Prostate gland (tissue), 2 donors: ENCODE data around the gene PCDH12. TPM values are rescaled to one million over a fixed set of nuclear protein-coding genes. Genes with fewer than 3 reads are reported as not detected.

ENCODE experiments used
- DNase-seq: peaks from one replicate; pipeline ENCODE4 v3.0.0-alpha.2; 2019; ENCODE audit warnings: low spot score
- H3K27ac ChIP-seq, 2 donors: fragments of 200-600 bp; sonication (generic); 2 replicates each; pipeline ENCODE4 v1.5.1; 2017 to 2019
- H3K27me3 ChIP-seq: fragments of 200-600 bp; sonication (generic); replicated peaks from 2 replicates; pipeline ENCODE4 v1.5.1; 2019; ENCODE audit not compliant: insufficient read depth
- H3K36me3 ChIP-seq, 2 donors: fragments of 200-600 bp; sonication (generic); 1 replicate in 1 of 2; 2 replicates in 1 of 2; pipeline versions ENCODE4 v1.5.1 to v1.8.1; 2017 to 2019
- H3K4me1 ChIP-seq: fragments of 200-600 bp; sonication (generic); replicated peaks from 2 replicates; pipeline ENCODE4 v1.5.1; 2019
- H3K4me3 ChIP-seq, 2 donors: fragments of 200-600 bp; sonication (generic); 2 replicates each; pipeline ENCODE4 v1.5.1; 2017 to 2019
- H3K9me3 ChIP-seq: fragments of 200-600 bp; sonication (generic); 2 replicates; pipeline ENCODE4 v1.5.1; 2017
- POLR2A ChIP-seq: fragments of 450-650 bp; IDR thresholded peaks from one replicate; pipeline ENCODE4 v1.6.1; 2016; ENCODE audit warnings: antibody characterized with exemption, mild to moderate bottlenecking
- POLR2AphosphoS5 ChIP-seq: sonication (generic); formaldehyde crosslinking; IDR thresholded peaks from one replicate; pipeline ENCODE4 v1.6.1; 2017; ENCODE audit warnings: antibody characterized with exemption
- WGBS: methylation state at CpG from one replicate; pipeline ENCODE4 v1.1.5; 2018; 5-methylcytosine and 5-hydroxymethylcytosine counted together
- intact Hi-C: fragments of 100-400 bp; cut with DNase I; formaldehyde crosslinking; loops from one replicate; pipeline ENCODE4 v1.14.2; 2022
- total RNA-seq, 2 donors: library from RNA; depleted of rRNA; stranded (reverse); fragments of >200 nt; gene quantifications; one replicate each; pipeline ENCODE4 v1.1.0, GENCODE V29; 2016
- TF ChIP-seq, protein P1 (sequence below), 4 experiments: fragments of 200-600 bp in 2 of 4; fragments of 450-650 bp in 2 of 4; sonication (generic) in 2 of 4; IDR thresholded peaks; 1 replicate in 3 of 4; 2 replicates in 1 of 4; pipeline ENCODE4 v1.5.1; 2016 to 2019; ENCODE audit warnings: antibody characterized with exemption in 4 of 4, mild to moderate bottlenecking in 2 of 4, moderate library complexity in 2 of 4

Gene PCDH12
- total RNA-seq, 2 donors from 2014 or later = 0.82 to 1.4 TPM

DNA sequence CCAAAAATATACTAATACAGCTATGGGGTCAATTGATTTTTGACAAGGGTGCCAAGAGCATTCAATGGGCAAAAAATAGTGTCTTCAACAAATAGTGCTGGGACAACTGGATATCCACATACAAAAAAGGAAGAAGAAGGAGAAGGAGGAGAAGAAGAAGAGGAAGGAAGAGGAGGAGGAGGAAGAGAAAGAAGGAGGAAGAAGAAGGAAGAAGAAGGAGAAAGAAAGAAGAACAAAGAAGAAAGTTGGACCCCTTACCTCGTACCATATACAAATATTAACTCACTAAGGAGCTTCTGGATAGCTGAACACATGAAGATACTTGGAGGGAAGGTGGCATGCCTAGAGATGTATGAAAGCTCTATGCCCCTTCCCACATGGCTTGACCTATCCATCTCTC lies 51.5 kb downstream of the PCDH12 start:
- TF ChIP-seq, protein P1, sequence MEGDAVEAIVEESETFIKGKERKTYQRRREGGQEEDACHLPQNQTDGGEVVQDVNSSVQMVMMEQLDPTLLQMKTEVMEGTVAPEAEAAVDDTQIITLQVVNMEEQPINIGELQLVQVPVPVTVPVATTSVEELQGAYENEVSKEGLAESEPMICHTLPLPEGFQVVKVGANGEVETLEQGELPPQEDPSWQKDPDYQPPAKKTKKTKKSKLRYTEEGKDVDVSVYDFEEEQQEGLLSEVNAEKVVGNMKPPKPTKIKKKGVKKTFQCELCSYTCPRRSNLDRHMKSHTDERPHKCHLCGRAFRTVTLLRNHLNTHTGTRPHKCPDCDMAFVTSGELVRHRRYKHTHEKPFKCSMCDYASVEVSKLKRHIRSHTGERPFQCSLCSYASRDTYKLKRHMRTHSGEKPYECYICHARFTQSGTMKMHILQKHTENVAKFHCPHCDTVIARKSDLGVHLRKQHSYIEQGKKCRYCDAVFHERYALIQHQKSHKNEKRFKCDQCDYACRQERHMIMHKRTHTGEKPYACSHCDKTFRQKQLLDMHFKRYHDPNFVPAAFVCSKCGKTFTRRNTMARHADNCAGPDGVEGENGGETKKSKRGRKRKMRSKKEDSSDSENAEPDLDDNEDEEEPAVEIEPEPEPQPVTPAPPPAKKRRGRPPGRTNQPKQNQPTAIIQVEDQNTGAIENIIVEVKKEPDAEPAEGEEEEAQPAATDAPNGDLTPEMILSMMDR (IDR thresholded peaks at IDR 0.05) = no peak
- no peak for TF ChIP-seq POLR2A
- no peak for TF ChIP-seq POLR2AphosphoS5

DNA sequence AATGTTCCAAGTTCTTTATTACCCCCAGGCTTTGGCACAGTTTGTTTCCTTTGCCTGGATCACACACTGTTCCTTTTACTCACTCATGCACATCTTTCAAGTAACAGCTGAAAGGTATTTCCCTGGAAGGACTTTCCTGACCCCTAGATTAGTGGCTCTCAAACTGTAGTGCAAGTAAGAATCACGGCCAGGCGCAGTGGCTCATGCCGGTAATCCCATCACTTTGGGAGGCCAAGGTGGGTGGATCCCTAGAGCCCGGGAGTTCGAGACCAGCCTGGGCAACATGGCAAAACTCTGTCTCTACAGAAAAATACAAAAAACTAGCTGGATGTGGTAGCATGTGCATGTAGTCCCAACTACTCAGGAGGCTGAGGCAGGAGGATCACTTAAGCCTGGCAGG lies 53.5 kb downstream of the PCDH12 start:
- intact Hi-C loops = no loop called here
- H3K27ac ChIP-seq = no peak overlapping the region
- no peak for DNase-seq
- WGBS = 59% methylated on average over 5 of the region's 5 CpGs
- no peaks in the 10 kb centered on the region for H3K9me3 ChIP-seq
- TF ChIP-seq POLR2AphosphoS5 (no peak), POLR2A (no peak)
- TF ChIP-seq, protein P1 (IDR thresholded peaks at IDR 0.05) = no peak
- no peaks in the 10 kb centered on the region for H3K4me1 ChIP-seq
- H3K4me3 ChIP-seq = no peak overlapping the region
- H3K27me3 ChIP-seq = no peaks in the 10 kb centered on the region
- H3K36me3 ChIP-seq = no peaks in the 10 kb centered on the region

More for the DNA sequence above, 51.5 kb downstream of the PCDH12 start:
- no peaks in the 10 kb centered on the region for H3K27me3 ChIP-seq
- H3K36me3 ChIP-seq = no peaks in the 10 kb centered on the region
- 50% methylated on average over 1 of the region's 1 CpG for WGBS
- no peak overlapping the region for H3K27ac ChIP-seq
- DNase-seq = no peak
- H3K4me1 ChIP-seq = no peaks in the 10 kb centered on the region
- no peak overlapping the region for H3K4me3 ChIP-seq
- no peaks in the 10 kb centered on the region for H3K9me3 ChIP-seq
- intact Hi-C loops = no loop called here

DNA sequence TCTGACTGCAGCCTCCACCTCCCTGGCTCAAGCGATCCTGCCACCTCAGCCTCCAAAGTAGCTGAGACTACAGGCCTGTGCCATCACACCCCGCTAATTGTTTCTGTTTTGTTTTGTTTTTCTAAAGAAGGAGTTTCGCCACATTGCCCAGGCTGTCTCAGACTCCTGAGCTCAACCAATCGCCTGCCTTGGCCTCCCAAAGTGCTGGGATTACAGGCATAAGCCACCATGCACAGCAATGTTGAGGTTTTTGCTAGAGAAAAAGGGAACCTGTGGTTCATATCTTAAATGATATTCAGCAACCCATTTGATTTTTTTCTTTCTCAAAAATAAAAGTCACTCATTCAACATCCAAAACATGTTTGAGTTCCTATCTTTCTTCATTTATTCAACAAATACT lies 54.7 kb downstream of the PCDH12 start:
- H3K27ac ChIP-seq = no peak overlapping the region
- TF ChIP-seq, protein P1 (IDR thresholded peaks at IDR 0.05) = no peak
- no peak for TF ChIP-seq POLR2A
- TF ChIP-seq POLR2AphosphoS5 = no peak
- H3K4me1 ChIP-seq = no peaks in the 10 kb centered on the region
- WGBS = 74% methylated on average over 4 of the region's 4 CpGs
- DNase-seq = no peak
- H3K27me3 ChIP-seq = no peaks in the 10 kb centered on the region
- H3K36me3 ChIP-seq = no peaks in the 10 kb centered on the region
- H3K4me3 ChIP-seq = no peak overlapping the region
- intact Hi-C loops = no loop called here
- H3K9me3 ChIP-seq = no peaks in the 10 kb centered on the region

DNA sequence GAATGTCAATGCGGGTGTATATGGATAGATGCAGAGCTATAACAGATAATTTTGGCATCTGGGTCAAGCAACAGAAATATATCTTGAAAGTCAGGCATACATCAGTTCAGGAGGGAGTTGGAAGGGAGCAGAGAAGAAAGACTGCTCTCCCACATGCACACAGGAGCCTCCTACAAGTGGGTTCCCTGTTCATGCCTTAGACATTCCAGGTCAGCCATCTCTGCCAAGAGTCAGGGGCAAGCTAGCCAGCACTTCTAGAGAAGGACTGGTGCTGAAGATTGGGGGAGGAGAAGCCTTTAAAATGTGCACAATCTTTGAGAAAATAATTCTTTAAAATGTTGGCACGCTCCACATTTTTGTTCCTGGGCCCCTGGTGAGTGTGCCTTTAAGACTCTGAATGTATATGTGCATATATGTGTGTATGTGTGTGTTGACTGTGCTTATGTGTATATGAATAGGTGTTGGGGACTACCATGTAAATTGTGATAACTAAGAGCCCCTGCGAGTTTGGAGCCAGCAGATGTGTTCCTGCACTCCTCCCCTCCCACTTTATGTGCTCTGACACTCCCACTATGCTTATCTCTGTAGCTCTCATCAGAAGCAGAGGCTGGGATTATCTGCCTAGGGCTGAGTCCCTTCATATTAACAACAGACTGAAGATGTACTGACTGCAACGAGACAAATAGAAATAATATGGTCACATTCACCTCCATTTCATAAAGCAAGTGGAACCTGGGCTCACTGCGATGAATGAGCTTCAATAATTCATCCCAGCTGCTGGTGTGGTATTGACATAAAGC lies 55.8 kb downstream of the PCDH12 start:
- H3K27ac ChIP-seq = no peak overlapping the region
- intact Hi-C loops = no loop called here
- H3K36me3 ChIP-seq = no peaks in the 10 kb centered on the region
- no peaks in the 10 kb centered on the region for H3K27me3 ChIP-seq
- DNase-seq = no peak
- TF ChIP-seq, protein P1 (IDR thresholded peaks at IDR 0.05) = no peak
- TF ChIP-seq POLR2A = no peak
- TF ChIP-seq POLR2AphosphoS5 = no peak
- no peaks in the 10 kb centered on the region for H3K9me3 ChIP-seq
- H3K4me3 ChIP-seq = no peak overlapping the region
- H3K4me1 ChIP-seq = no peaks in the 10 kb centered on the region
- WGBS = 75% methylated on average over 5 of the region's 5 CpGs
